ENCODE results near the gene SPTB. TPM values are rescaled to one million over a fixed set of nuclear protein-coding genes. Genes with fewer than 3 reads are reported as not detected.

The SPTB gene
- total RNA-seq, 1 experiment from 2014 or later, result 0.43 TPM

- no TSS peak for BruUV-seq (replicated peaks)
- H3K9me3 ChIP-seq (ENCODE audit: low read depth, low read length, poor library complexity, severe bottlenecking), result no peaks in the 10 kb centered on the region
- H3K36me3 ChIP-seq (ENCODE audit: insufficient read depth, low read length, poor library complexity, severe bottlenecking), result peaks cover 6% of the 10 kb centered on the region
- no peak overlapping the region for H3K4me3 ChIP-seq (ENCODE audit: low read depth, low read length, poor library complexity, severe bottlenecking)
- intact Hi-C loops (cut with micrococcal nuclease; ENCODE audit: unreplicated experiment), result no loop called here
- peak; percentile 77 for DNase-seq (ENCODE audit: low spot score)
- CTCF ChIA-PET, result no interaction called here
- no peaks in the 10 kb centered on the region for H3K27me3 ChIP-seq (replicated peaks; ENCODE audit: insufficient read depth, low read depth, low read length, poor library complexity)
- POLR2A ChIA-PET (ENCODE audit: low non-redundant PET), result no interaction called here
- peak overlapping the region; percentile 18 for H3K27ac ChIP-seq (ENCODE audit: low read depth, low read length, poor library complexity, severe bottlenecking)
- no peak for TF ChIP-seq EZH2 (IDR thresholded peaks at IDR 0.05; ENCODE audit: borderline replicate concordance, low read depth, low read length, poor library complexity, severe bottlenecking)
- TF ChIP-seq CTCF (conservative IDR thresholded peaks at IDR 0.05; ENCODE audit: low read depth, low read length), result no peak
- peaks cover 38% of the 10 kb centered on the region for H3K4me1 ChIP-seq (ENCODE audit: insufficient read depth, low read length, poor library complexity, severe bottlenecking)
These were observed 154.4 kb downstream of the SPTB start for GRCh38 chr14:64725261-64725815.

- ChIA-PET CTCF (no interaction called here), POLR2A (ENCODE audit: low non-redundant PET) (no interaction called here)
- peak overlapping the region; percentile 18 for H3K27ac ChIP-seq (ENCODE audit: low read depth, low read length, poor library complexity, severe bottlenecking)
- peaks cover 4% of the 10 kb centered on the region for H3K36me3 ChIP-seq (ENCODE audit: insufficient read depth, low read length, poor library complexity, severe bottlenecking)
- H3K27me3 ChIP-seq (replicated peaks; ENCODE audit: insufficient read depth, low read depth, low read length, poor library complexity), result no peaks in the 10 kb centered on the region
- H3K4me3 ChIP-seq (ENCODE audit: low read depth, low read length, poor library complexity, severe bottlenecking), result no peak overlapping the region
- TF ChIP-seq CTCF (conservative IDR thresholded peaks at IDR 0.05; ENCODE audit: low read depth, low read length), result no peak
- no peak for TF ChIP-seq EZH2 (IDR thresholded peaks at IDR 0.05; ENCODE audit: borderline replicate concordance, low read depth, low read length, poor library complexity, severe bottlenecking)
- no TSS peak for BruUV-seq (replicated peaks)
- peaks cover 38% of the 10 kb centered on the region for H3K4me1 ChIP-seq (ENCODE audit: insufficient read depth, low read length, poor library complexity, severe bottlenecking)
- DNase-seq (ENCODE audit: low spot score), result no peak
- no peaks in the 10 kb centered on the region for H3K9me3 ChIP-seq (ENCODE audit: low read depth, low read length, poor library complexity, severe bottlenecking)
- intact Hi-C loops (cut with micrococcal nuclease; ENCODE audit: unreplicated experiment), result no loop called here
These were observed 155.2 kb downstream of the SPTB start for GRCh38 chr14:64724578-64724930.

- Histone ChIP-seq H3K4me1 (ENCODE audit: insufficient read depth, low read length, poor library complexity, severe bottlenecking) (peaks cover 38% of the 10 kb centered on the region), H3K27me3 (replicated peaks; ENCODE audit: insufficient read depth, low read depth, low read length, poor library complexity) (no peaks in the 10 kb centered on the region), H3K9me3 (ENCODE audit: low read depth, low read length, poor library complexity, severe bottlenecking) (no peaks in the 10 kb centered on the region), H3K4me3 (ENCODE audit: low read depth, low read length, poor library complexity, severe bottlenecking) (no peak overlapping the region), H3K36me3 (ENCODE audit: insufficient read depth, low read length, poor library complexity, severe bottlenecking) (peaks cover 4% of the 10 kb centered on the region), H3K27ac (ENCODE audit: low read depth, low read length, poor library complexity, severe bottlenecking) (no peak overlapping the region)
- TF ChIP-seq EZH2 (IDR thresholded peaks at IDR 0.05; ENCODE audit: borderline replicate concordance, low read depth, low read length, poor library complexity, severe bottlenecking) (no peak), CTCF (conservative IDR thresholded peaks at IDR 0.05; ENCODE audit: low read depth, low read length) (no peak)
- DNase-seq (ENCODE audit: low spot score), result no peak
- BruUV-seq (replicated peaks), result no TSS peak
- ChIA-PET POLR2A (ENCODE audit: low non-redundant PET) (no interaction called here), CTCF (no interaction called here)
- intact Hi-C loops (cut with micrococcal nuclease; ENCODE audit: unreplicated experiment), result no loop called here
These were observed 155.8 kb downstream of the SPTB start for GRCh38 chr14:64723691-64724577.
